GM12878 (cell line): ENCODE results near the gene KCNJ10. TPM values are rescaled to one million over a fixed set of nuclear protein-coding genes. Genes with fewer than 3 reads are reported as not detected.

ENCODE experiments used
- ATAC-seq: fragments of 200-7000 bp; cut with Tn5 transposase; 3 replicates; pipeline ENCODE4 v1.9.1; 2020; ENCODE audit warnings: mild to moderate bottlenecking, moderate library complexity
- BruUV-seq: library from RNA; stranded (reverse); fragments of 400-500 nt; replicated peaks from 2 replicates; lab custom pipeline; 2021; lab: Mats Ljungman, UMichigan
- CTCF ChIA-PET: fragments of 300-600 bp; sonication (Branson Sonifier 250); formaldehyde crosslinking; extraction: SDS; loops from one replicate; lab custom pipeline; 2021; ENCODE audit warnings: inconsistent platforms; lab: Yijun Ruan, JAX
- POLR2A ChIA-PET: fragments of 350-600 bp; formaldehyde crosslinking; extraction: SDS; loops from one replicate; lab custom pipeline; 2021; ENCODE audit warnings: inconsistent platforms; lab: Charles Lee
- RAD21 ChIA-PET: fragments of 300-600 bp; sonication (Branson Sonifier 250); formaldehyde crosslinking; loops from one replicate; lab custom pipeline; 2023; ENCODE audit warnings: antibody characterized with exemption; ENCODE audit not compliant: unreplicated experiment; lab: Charles Lee
- SMC1A ChIA-PET: fragments of 300-600 bp; sonication (Branson Sonifier 250); formaldehyde crosslinking; loops from one replicate; lab custom pipeline; 2023; ENCODE audit not compliant: unreplicated experiment, uncharacterized antibody; lab: Charles Lee
- DNase-seq: peaks from one replicate; pipeline ENCODE4 v3.0.0-alpha.2; 2011; ENCODE audit warnings: low read depth, low spot score
- FAIRE-seq: peaks from 3 replicates; lab custom pipeline; 2011; peaks lifted over from hg19 to GRCh38; lab: Jason Lieb, UNC
- H2AFZ ChIP-seq: 2 replicates; pipeline ENCODE4 v1.6.0; 2011; ENCODE audit warnings: low read depth, low read length, control low read depth; ENCODE audit not compliant: control insufficient read depth
- H3K27ac ChIP-seq: 2 replicates; pipeline ENCODE4 v1.5.1; 2011; ENCODE audit warnings: control low read depth; ENCODE audit not compliant: control insufficient read depth, insufficient read depth
- H3K27me3 ChIP-seq, 2 experiments: replicated peaks in 1 of 2; 2 replicates each; pipeline versions ENCODE4 v1.6.0 to v1.6.1; 2011; ENCODE audit warnings: low read length in 1 of 2; ENCODE audit not compliant: control insufficient read depth in 2 of 2, insufficient read depth in 2 of 2
- H3K36me3 ChIP-seq, 2 experiments: 2 replicates each; pipeline ENCODE4 v1.5.1; 2011; ENCODE audit warnings: low read length in 1 of 2; ENCODE audit not compliant: control insufficient read depth in 2 of 2, insufficient read depth in 2 of 2
- H3K4me1 ChIP-seq: 2 replicates; pipeline ENCODE4 v1.6.1; 2011; ENCODE audit warnings: mild to moderate bottlenecking, low read length, moderate library complexity, mixed read lengths; ENCODE audit not compliant: control insufficient read depth, insufficient read depth
- H3K4me2 ChIP-seq: 2 replicates; pipeline ENCODE4 v1.6.0; 2011; ENCODE audit warnings: control low read depth; ENCODE audit not compliant: control insufficient read depth, insufficient read depth
- H3K4me3 ChIP-seq: fragments of 200-600 bp; sonication (generic); 2 replicates; pipeline ENCODE4 v1.5.1; 2016
- H3K79me2 ChIP-seq: 2 replicates; pipeline ENCODE4 v1.6.0; 2011; ENCODE audit warnings: low read length; ENCODE audit not compliant: control insufficient read depth, insufficient read depth
- H3K9ac ChIP-seq: 2 replicates; pipeline ENCODE4 v1.8.0; 2011; ENCODE audit warnings: low read length, control low read depth, mixed read lengths; ENCODE audit not compliant: control insufficient read depth, insufficient read depth
- H3K9me3 ChIP-seq: replicated peaks from 3 replicates; pipeline ENCODE4 v1.5.1; 2011; ENCODE audit warnings: mild to moderate bottlenecking, low read length; ENCODE audit not compliant: control insufficient read depth, insufficient read depth
- H4K20me1 ChIP-seq: 2 replicates; pipeline ENCODE4 v1.6.0; 2011; ENCODE audit not compliant: control insufficient read depth, insufficient read depth
- ATF7 ChIP-seq: fragments of 450-650 bp; IDR thresholded peaks from 2 replicates; pipeline ENCODE4 v1.6.1; 2016; ENCODE audit warnings: low read depth, mild to moderate bottlenecking
- FOS ChIP-seq: IDR thresholded peaks from 3 replicates; pipeline ENCODE4 v1.6.1; 2011; ENCODE audit warnings: borderline replicate concordance; ENCODE audit not compliant: insufficient read length; ENCODE audit errors: extremely low read depth
- HSF1 ChIP-seq: fragments of 150-350 bp; IDR thresholded peaks from 2 replicates; pipeline ENCODE4 v1.6.1; 2014; ENCODE audit warnings: mild to moderate bottlenecking, low read depth, low read length
- KAT2A ChIP-seq: conservative IDR thresholded peaks from 2 replicates; pipeline ENCODE4 v1.6.1; 2011; ENCODE audit warnings: low read depth, low read length; ENCODE audit not compliant: control insufficient read depth
- MYC ChIP-seq: IDR thresholded peaks from 2 replicates; pipeline ENCODE4 v1.6.1; 2011; ENCODE audit warnings: mild to moderate bottlenecking, low read length, moderate library complexity, inconsistent platforms; ENCODE audit not compliant: insufficient read depth, insufficient replicate concordance, insufficient read length, severe bottlenecking
- NR2F1 ChIP-seq: fragments of 450-650 bp; conservative IDR thresholded peaks from 2 replicates; pipeline ENCODE4 v1.6.1; 2017; ENCODE audit warnings: mild to moderate bottlenecking
- PKNOX1 ChIP-seq: fragments of 450-650 bp; IDR thresholded peaks from 2 replicates; pipeline ENCODE4 v1.6.1; 2016; ENCODE audit warnings: mild to moderate bottlenecking
- RB1 ChIP-seq: fragments of 450-650 bp; formaldehyde crosslinking; IDR thresholded peaks from 2 replicates; pipeline ENCODE4 v1.6.1; 2017; ENCODE audit warnings: mild to moderate bottlenecking, borderline replicate concordance
- SMAD1 ChIP-seq: fragments of 450-650 bp; IDR thresholded peaks from 2 replicates; pipeline ENCODE4 v1.6.1; 2018; ENCODE audit warnings: mild to moderate bottlenecking, low read depth; ENCODE audit not compliant: partially characterized antibody
- SREBF1 ChIP-seq: IDR thresholded peaks from 2 replicates; pipeline ENCODE4 v1.6.1; 2012; ENCODE audit warnings: mild to moderate bottlenecking, low read length
- STAT3 ChIP-seq: IDR thresholded peaks from 2 replicates; pipeline ENCODE4 v1.6.1; 2011; ENCODE audit warnings: low read depth, low read length, improper control_type of control experiment
- SUZ12 ChIP-seq: fragments of 200-600 bp; sonication (generic); IDR thresholded peaks from one replicate; pipeline ENCODE4 v1.6.1; 2018; ENCODE audit warnings: antibody characterized with exemption, mild to moderate bottlenecking; ENCODE audit not compliant: unreplicated experiment
- WGBS: methylation state at CpG from one replicate; pipeline ENCODE4 v1.1.6; 2016; ENCODE audit warnings: low lambda C conversion rate; ENCODE audit not compliant: insufficient replicate concordance, insufficient coverage; ENCODE audit errors: missing lambda C conversion rate; 5-methylcytosine and 5-hydroxymethylcytosine counted together
- in situ Hi-C: fragments of 300-500 bp; cut with MboI; formaldehyde crosslinking; loops from 9 replicates; pipeline ENCODE4 v1.14.3; 2018; ENCODE audit warnings: mixed read lengths
- intact Hi-C: fragments of 100-400 bp; cut with micrococcal nuclease; formaldehyde crosslinking; loops from one replicate; pipeline ENCODE4 v1.14.2; 2022; ENCODE audit not compliant: unreplicated experiment
- polyA plus RNA-seq, 11 experiments: library from polyadenylated mRNA; depleted of rRNA in 4 of 11; unstranded in 6 of 11; stranded (reverse) in 5 of 11; fragments of >200 nt; fragmentation: Nextera tagmentation in 4 of 11; fragmentation: Illumina TruSeq in 1 of 11; extraction: Ambion mirVana in 4 of 11; extraction: Trizol in 1 of 11; gene quantifications; 1 replicate in 1 of 11; 2 replicates in 10 of 11; pipeline versions ENCODE4 v1.2.1 to v1.2.3, GENCODE V29; 2011 to 2016; ENCODE audit warnings: inconsistent platforms in 2 of 11, missing spikeins in 2 of 11, low read depth in 1 of 11
- total RNA-seq, 4 experiments: library from RNA; depleted of rRNA in 3 of 4; stranded (reverse); fragments of >200 nt in 3 of 4; fragmentation: Illumina TruSeq in 1 of 4; extraction: Trizol in 1 of 4; gene quantifications; 2 replicates each; pipeline versions ENCODE4 v1.2.1 to v1.2.3, GENCODE V29; 2013 to 2021

The KCNJ10 gene
- total and polyA plus RNA-seq, 10 of the 15 experiments (the other 5 are each of a cell fraction or from before 2014, with no cell fraction given), result 0.01 to 0.29 (median 0.09) TPM; not detected in 2

- Histone ChIP-seq H3K27ac (no peak overlapping the region), H3K27me3 (no peaks in the 10 kb centered on the region), H3K79me2 (no peaks in the 10 kb centered on the region), H3K36me3 (no peaks in the 10 kb centered on the region), H3K4me1 (no peaks in the 10 kb centered on the region), H2AFZ (no peak overlapping the region), H3K9ac (no peak overlapping the region), H4K20me1 (no peaks in the 10 kb centered on the region), H3K4me3 (no peak overlapping the region), H3K9me3 (no peaks in the 10 kb centered on the region), H3K4me2 (no peak overlapping the region)
- WGBS, result 33% methylated on average over 1 of the region's 1 CpG
- FAIRE-seq (no peak), DNase-seq (no peak), ATAC-seq (no peak)
- ChIA-PET POLR2A (no interaction called here), CTCF (interaction anchor here (49.8 kb wide), 1 partner anchor 44 kb away, joined by 1035 read pairs; the partner anchor contains the start of genes IGSF8, KCNJ10 and KCNJ9), RAD21 (interaction anchor here (0.5 kb wide), 1 partner anchor 34 kb away, joined by 3 read pairs; no protein-coding TSS in a partner anchor), SMC1A (interaction anchor here (0.8 to 1.2 kb wide), 2 partner anchors 31 to 38 kb away, joined by 3 to 5 read pairs; no protein-coding TSS in a partner anchor)
- intact Hi-C loops (no loop called here), in situ Hi-C loops (no loop called here)
- no TSS peak for BruUV-seq
- TF ChIP-seq STAT3 (no peak), RB1 (no peak), SMAD1 (no peak), PKNOX1 (no peak), SUZ12 (no peak), NR2F1 (no peak), SREBF1 (no peak), HSF1 (no peak), MYC (no peak), KAT2A (no peak), ATF7 (no peak), FOS (no peak)
Measured at GRCh38 chr1:160040476-160040875, 29.5 kb downstream of the KCNJ10 start.
